CD14-positive monocyte (primary cell): ENCODE data around the gene SUSD4. TPM values are rescaled to one million over a fixed set of nuclear protein-coding genes. Genes with fewer than 3 reads are reported as not detected.

Source experiments
- DNase-seq, 3 donors: peaks; one replicate each; pipeline ENCODE4 v3.0.0-alpha.2; 2011 to 2022
- H2AFZ ChIP-seq: 2 replicates; pipeline ENCODE4 v1.6.0; 2012; ENCODE audit warnings: mild to moderate bottlenecking, low read depth, low read length, inconsistent platforms; ENCODE audit not compliant: insufficient read depth, poor library complexity, severe bottlenecking
- H3K27ac ChIP-seq, 2 donors: 1 replicate in 1 of 2; 2 replicates in 1 of 2; pipeline ENCODE4 v1.5.1; 2012 to 2013; ENCODE audit warnings: low read length in 2 of 2, control low read depth in 1 of 2, inconsistent platforms in 1 of 2, low read depth in 1 of 2, mild to moderate bottlenecking in 1 of 2
- H3K27me3 ChIP-seq, 2 donors: one replicate each; pipeline versions ENCODE4 v1.6.0 to v1.6.1; 2011 to 2013; ENCODE audit warnings: low read length in 2 of 2; ENCODE audit not compliant: control insufficient read depth in 2 of 2, insufficient read depth in 2 of 2
- H3K36me3 ChIP-seq, 2 donors: replicated peaks in 1 of 2; 1 replicate in 1 of 2; 2 replicates in 1 of 2; pipeline versions ENCODE4 v1.5.1 to v1.6.1; 2012 to 2013; ENCODE audit warnings: low read length in 2 of 2, control low read depth in 1 of 2, inconsistent platforms in 1 of 2, mild to moderate bottlenecking in 1 of 2; ENCODE audit not compliant: insufficient read depth in 2 of 2, control insufficient read depth in 1 of 2
- H3K4me1 ChIP-seq, 2 donors: 1 replicate in 1 of 2; 2 replicates in 1 of 2; pipeline versions ENCODE4 v1.5.1 to v1.6.1; 2012 to 2013; ENCODE audit warnings: low read length in 2 of 2, control low read depth in 1 of 2, inconsistent platforms in 1 of 2, mild to moderate bottlenecking in 1 of 2, moderate library complexity in 1 of 2; ENCODE audit not compliant: insufficient read depth in 2 of 2, control insufficient read depth in 1 of 2
- H3K4me2 ChIP-seq: replicated peaks from 2 replicates; pipeline ENCODE3; 2012; ENCODE audit warnings: low read length, moderate library complexity, mild to moderate bottlenecking; ENCODE audit not compliant: poor library complexity, severe bottlenecking; ENCODE audit errors: extremely low read depth
- H3K4me3 ChIP-seq, 3 experiments: fragments of 200-600 bp in 1 of 3; sonication (generic) in 1 of 3; replicated peaks in 1 of 3; 1 replicate in 2 of 3; 2 replicates in 1 of 3; pipeline ENCODE4 v1.5.1; 2011 to 2013; ENCODE audit warnings: low read length in 3 of 3, mild to moderate bottlenecking in 3 of 3, control low read depth in 2 of 3, low read depth in 2 of 3, inconsistent platforms in 1 of 3, moderate library complexity in 1 of 3
- H3K79me2 ChIP-seq: 2 replicates; pipeline ENCODE4 v1.6.0; 2012; ENCODE audit warnings: mild to moderate bottlenecking, control low read depth, inconsistent platforms, low read length, moderate library complexity; ENCODE audit not compliant: insufficient read depth
- H3K9ac ChIP-seq: 2 replicates; pipeline ENCODE4 v1.6.0; 2017; ENCODE audit warnings: low read length, mild to moderate bottlenecking; ENCODE audit not compliant: insufficient read depth, poor library complexity, severe bottlenecking
- H3K9me3 ChIP-seq, 2 donors: replicated peaks in 1 of 2; 1 replicate in 1 of 2; 2 replicates in 1 of 2; pipeline versions ENCODE4 v1.5.1 to v1.6.1; 2012 to 2013; ENCODE audit warnings: low read length in 2 of 2, control low read depth in 1 of 2; ENCODE audit not compliant: control insufficient read depth in 1 of 2, insufficient read depth in 1 of 2
- H4K20me1 ChIP-seq: 2 replicates; pipeline ENCODE4 v1.6.0; 2012; ENCODE audit warnings: mild to moderate bottlenecking, low read length, control low read depth, moderate library complexity; ENCODE audit not compliant: insufficient read depth
- H3K27ac Mint-ChIP-seq, 7 donors: one replicate each; pipeline ENCODE4 v1.8.0; 2020; ENCODE audit warnings: mild to moderate bottlenecking in 7 of 7, mixed read lengths in 7 of 7, moderate library complexity in 6 of 7, inconsistent platforms in 2 of 7
- H3K27me3 Mint-ChIP-seq, 3 donors: one replicate each; pipeline ENCODE4 v1.8.0; 2021 to 2022; ENCODE audit warnings: low read depth in 3 of 3, mild to moderate bottlenecking in 3 of 3, mixed read lengths in 3 of 3, moderate library complexity in 3 of 3, inconsistent platforms in 1 of 3
- H3K36me3 Mint-ChIP-seq, 2 donors: one replicate each; pipeline ENCODE4 v1.8.0; 2020; ENCODE audit warnings: mixed read lengths in 2 of 2, inconsistent platforms in 1 of 2, mild to moderate bottlenecking in 1 of 2
- H3K4me1 Mint-ChIP-seq: one replicate; pipeline ENCODE4 v1.8.0; 2020; ENCODE audit warnings: mild to moderate bottlenecking, mixed read lengths
- H3K4me3 Mint-ChIP-seq, 2 donors: one replicate each; pipeline ENCODE4 v1.8.0; 2020; ENCODE audit warnings: mild to moderate bottlenecking in 2 of 2, mixed read lengths in 2 of 2, moderate library complexity in 1 of 2
- H3K9me3 Mint-ChIP-seq, 7 donors: one replicate each; pipeline ENCODE4 v1.8.0; 2020 to 2022; ENCODE audit warnings: mixed read lengths in 7 of 7, mild to moderate bottlenecking in 6 of 7, moderate library complexity in 6 of 7, inconsistent platforms in 2 of 7
- WGBS: methylation state at CpG from one replicate; pipeline ENCODE4 v1.1.5; 2013; ENCODE audit warnings: missing lambda C conversion rate; ENCODE audit not compliant: insufficient coverage; 5-methylcytosine and 5-hydroxymethylcytosine counted together
- intact Hi-C, 2 donors: fragments of 100-400 bp; cut with micrococcal nuclease; formaldehyde crosslinking; loops; one replicate each; pipeline versions ENCODE4 v1.15.0 to v1.15.1; 2023
- polyA plus RNA-seq, 3 donors: library from polyadenylated mRNA; depleted of rRNA in 1 of 3; unstranded in 2 of 3; stranded (reverse) in 1 of 3; fragments of 300-500 nt in 2 of 3; fragments of >200 nt in 1 of 3; fragmentation: Illumina TruSeq in 2 of 3; gene quantifications; 1 replicate in 2 of 3; 2 replicates in 1 of 3; pipeline ENCODE4 v1.2.3, GENCODE V29; 2012 to 2021
- TF ChIP-seq, protein P1 (sequence below): fragments of 200-600 bp; IDR thresholded peaks from one replicate; pipeline ENCODE4 v1.8.0; 2022; ENCODE audit warnings: antibody characterized with exemption, mild to moderate bottlenecking

Gene SUSD4
- polyA plus RNA-seq, 3 donors = 0.34 to 0.92 (median 0.50) TPM

- H3K27me3 ChIP-seq = peaks cover 2 to 5% of the 10 kb centered on the region in 2 donors
- Mint-ChIP-seq H3K4me3 (no peak overlapping the region), H3K27me3 (peaks cover 8 to 14% (median 9%) of the 10 kb centered on the region in 3 donors), H3K36me3 (no peaks in the 10 kb centered on the region), H3K9me3 (no peaks in the 10 kb centered on the region), H3K4me1 (no peaks in the 10 kb centered on the region), H3K27ac (no peak overlapping the region)
- no peaks in the 10 kb centered on the region for H3K36me3 ChIP-seq
- no peak overlapping the region for H3K4me2 ChIP-seq
- no peak overlapping the region for H3K27ac ChIP-seq
- H3K4me1 ChIP-seq = no peaks in the 10 kb centered on the region
- no peaks in the 10 kb centered on the region for H3K9me3 ChIP-seq
- TF ChIP-seq, protein P1, sequence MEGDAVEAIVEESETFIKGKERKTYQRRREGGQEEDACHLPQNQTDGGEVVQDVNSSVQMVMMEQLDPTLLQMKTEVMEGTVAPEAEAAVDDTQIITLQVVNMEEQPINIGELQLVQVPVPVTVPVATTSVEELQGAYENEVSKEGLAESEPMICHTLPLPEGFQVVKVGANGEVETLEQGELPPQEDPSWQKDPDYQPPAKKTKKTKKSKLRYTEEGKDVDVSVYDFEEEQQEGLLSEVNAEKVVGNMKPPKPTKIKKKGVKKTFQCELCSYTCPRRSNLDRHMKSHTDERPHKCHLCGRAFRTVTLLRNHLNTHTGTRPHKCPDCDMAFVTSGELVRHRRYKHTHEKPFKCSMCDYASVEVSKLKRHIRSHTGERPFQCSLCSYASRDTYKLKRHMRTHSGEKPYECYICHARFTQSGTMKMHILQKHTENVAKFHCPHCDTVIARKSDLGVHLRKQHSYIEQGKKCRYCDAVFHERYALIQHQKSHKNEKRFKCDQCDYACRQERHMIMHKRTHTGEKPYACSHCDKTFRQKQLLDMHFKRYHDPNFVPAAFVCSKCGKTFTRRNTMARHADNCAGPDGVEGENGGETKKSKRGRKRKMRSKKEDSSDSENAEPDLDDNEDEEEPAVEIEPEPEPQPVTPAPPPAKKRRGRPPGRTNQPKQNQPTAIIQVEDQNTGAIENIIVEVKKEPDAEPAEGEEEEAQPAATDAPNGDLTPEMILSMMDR = no peak
- no peak for DNase-seq
- no peak overlapping the region for H3K9ac ChIP-seq
- intact Hi-C loops = no loop called here
- H2AFZ ChIP-seq = no peak overlapping the region
- no peaks in the 10 kb centered on the region for H4K20me1 ChIP-seq
- no CpG with 5 or more reads among the region's 4 CpGs for WGBS
- no peak overlapping the region for H3K4me3 ChIP-seq
- H3K79me2 ChIP-seq = no peaks in the 10 kb centered on the region
Observed at GRCh38 chr1:223347583-223347982, 16.4 kb downstream of the SUSD4 start.

- Histone ChIP-seq H3K36me3 (no peaks in the 10 kb centered on the region), H3K4me1 (no peaks in the 10 kb centered on the region), H3K79me2 (no peaks in the 10 kb centered on the region), H3K4me3 (no peak overlapping the region), H3K4me2 (no peak overlapping the region), H3K27ac (no peak overlapping the region), H3K9ac (no peak overlapping the region), H3K27me3 (no peaks in the 10 kb centered on the region), H4K20me1 (no peaks in the 10 kb centered on the region), H2AFZ (no peak overlapping the region), H3K9me3 (no peaks in the 10 kb centered on the region)
- H3K9me3 Mint-ChIP-seq = no peaks in the 10 kb centered on the region
- H3K27ac Mint-ChIP-seq = peak overlapping the region in 1 of 7 donors; percentile 6
- no peak for DNase-seq
- H3K36me3 Mint-ChIP-seq = no peaks in the 10 kb centered on the region
- intact Hi-C loops = no loop called here
- no peaks in the 10 kb centered on the region for H3K4me1 Mint-ChIP-seq
- no peak overlapping the region for H3K4me3 Mint-ChIP-seq
- 80% methylated on average over 2 of the region's 4 CpGs for WGBS
- TF ChIP-seq, protein P1 = no peak
- H3K27me3 Mint-ChIP-seq = peaks cover 2 to 5% (median 3%) of the 10 kb centered on the region in 3 donors
Observed at GRCh38 chr1:223346311-223346710, 17.7 kb downstream of the SUSD4 start.
